ENCODE results near the gene PCED1A.

PCED1A gene, protein sequence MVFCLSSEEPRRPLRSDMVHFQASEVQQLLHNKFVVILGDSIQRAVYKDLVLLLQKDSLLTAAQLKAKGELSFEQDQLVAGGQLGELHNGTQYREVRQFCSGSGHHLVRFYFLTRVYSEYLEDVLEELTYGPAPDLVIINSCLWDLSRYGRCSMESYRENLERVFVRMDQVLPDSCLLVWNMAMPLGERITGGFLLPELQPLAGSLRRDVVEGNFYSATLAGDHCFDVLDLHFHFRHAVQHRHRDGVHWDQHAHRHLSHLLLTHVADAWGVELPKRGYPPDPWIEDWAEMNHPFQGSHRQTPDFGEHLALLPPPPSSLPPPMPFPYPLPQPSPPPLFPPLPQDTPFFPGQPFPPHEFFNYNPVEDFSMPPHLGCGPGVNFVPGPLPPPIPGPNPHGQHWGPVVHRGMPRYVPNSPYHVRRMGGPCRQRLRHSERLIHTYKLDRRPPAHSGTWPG
- 46.3 to 73.9 (median 61.3) reads per million in 4 experiments for total RNA-seq

- peak; percentile 71 for DNase-seq
Observed at GRCh38 chr20:2840138-2840966, at the start of gene PCED1A, which contains the start of gene VPS16. Gene PCED1A, minus strand, starts transcription at chr20:2840655. Its CDS starts 743 bp downstream, at chr20:2839912. Gene VPS16, plus strand, starts transcription at chr20:2840745. Its CDS starts 30 bp downstream, at chr20:2840775.

- DNase-seq: no peak
Observed at GRCh38 chr20:2889797-2890196, 49.3 kb upstream of the PCED1A start.

GRCh38 chr20:2889209-2889608 lies 48.8 kb upstream of the PCED1A start:
- no peak for DNase-seq

DNA sequence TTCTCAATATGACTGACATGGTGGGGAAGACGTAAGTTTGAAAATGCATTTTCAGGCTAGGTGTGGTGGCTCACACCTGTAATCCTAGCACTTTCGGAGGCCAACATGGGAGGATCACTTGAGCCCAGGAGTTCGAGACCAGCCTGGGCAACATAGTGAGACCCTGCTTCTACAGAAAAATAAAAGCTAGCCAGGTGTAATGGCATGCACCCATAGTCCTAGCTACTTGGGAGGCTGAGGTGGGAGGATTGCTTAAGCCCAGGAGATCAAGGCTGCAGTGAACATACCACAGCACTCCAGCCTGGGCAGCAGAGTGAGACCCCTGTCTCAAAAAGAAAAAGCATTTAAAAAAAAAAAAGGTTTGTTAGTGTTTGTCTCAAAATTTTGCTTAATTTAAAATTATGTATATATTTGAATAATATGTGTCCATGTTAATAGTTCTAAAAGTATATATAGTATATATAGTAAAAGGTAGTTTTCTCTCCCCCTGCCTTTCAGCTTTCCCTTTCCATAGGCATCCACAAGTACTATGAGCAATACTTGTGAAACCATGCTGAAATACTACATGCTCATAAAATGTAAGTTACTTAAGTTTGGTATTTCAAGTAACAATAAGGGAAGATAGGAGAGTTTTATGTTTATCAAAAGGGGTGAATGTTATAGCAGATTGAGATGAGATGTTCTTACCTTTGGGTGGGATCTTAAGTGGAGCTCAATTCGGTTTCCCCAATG lies 47.9 kb upstream of the PCED1A start:
- DNase-seq: no peak

DNA sequence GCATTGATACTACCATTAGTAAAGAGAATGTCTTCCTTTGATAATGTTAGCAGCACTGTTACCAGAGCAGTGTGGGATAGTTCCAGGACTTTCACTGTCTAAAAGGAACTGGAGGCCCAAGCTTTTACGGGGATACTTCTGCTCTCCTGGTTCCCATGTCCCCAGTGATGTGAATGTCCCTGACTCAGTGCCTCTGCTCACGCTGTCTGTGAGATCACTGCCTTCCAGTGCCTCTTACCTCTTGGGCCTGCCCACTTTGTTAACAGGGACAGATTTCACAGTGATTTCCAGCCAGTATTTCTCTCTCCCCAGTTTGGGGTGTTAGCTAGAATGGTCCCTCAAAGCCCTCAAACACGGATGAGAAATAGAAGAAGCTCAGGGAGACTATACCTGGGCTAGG lies 47.3 kb upstream of the PCED1A start:
- DNase-seq: no peak

- DNase-seq: no peak
Observed at GRCh38 chr20:2883726-2884637, 43.5 kb upstream of the PCED1A start.

- no peak for DNase-seq
Observed at GRCh38 chr20:2880650-2881049, 40.2 kb upstream of the PCED1A start.

GRCh38 chr20:2879146-2879545 lies 38.7 kb upstream of the PCED1A start:
- no peak for DNase-seq

DNA sequence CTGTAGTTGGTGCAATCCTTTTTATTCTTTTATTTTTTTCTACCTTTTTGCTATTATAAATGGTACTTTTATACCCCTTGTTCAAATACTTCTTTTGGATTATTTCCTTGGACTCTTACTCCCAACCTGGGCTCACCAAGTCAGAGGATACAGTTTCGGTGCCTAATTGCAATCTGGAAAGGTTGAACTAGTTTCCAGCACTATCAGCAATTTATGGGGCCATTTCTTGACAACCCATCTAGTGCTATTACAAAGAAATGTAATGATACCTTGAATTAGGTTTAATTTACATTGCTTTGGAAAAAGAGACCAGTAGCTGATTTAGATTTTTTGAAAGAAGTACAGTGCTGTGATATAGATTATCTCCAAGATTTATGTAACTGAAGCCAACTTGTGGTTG lies 38.1 kb upstream of the PCED1A start:
- DNase-seq: no peak

DNA sequence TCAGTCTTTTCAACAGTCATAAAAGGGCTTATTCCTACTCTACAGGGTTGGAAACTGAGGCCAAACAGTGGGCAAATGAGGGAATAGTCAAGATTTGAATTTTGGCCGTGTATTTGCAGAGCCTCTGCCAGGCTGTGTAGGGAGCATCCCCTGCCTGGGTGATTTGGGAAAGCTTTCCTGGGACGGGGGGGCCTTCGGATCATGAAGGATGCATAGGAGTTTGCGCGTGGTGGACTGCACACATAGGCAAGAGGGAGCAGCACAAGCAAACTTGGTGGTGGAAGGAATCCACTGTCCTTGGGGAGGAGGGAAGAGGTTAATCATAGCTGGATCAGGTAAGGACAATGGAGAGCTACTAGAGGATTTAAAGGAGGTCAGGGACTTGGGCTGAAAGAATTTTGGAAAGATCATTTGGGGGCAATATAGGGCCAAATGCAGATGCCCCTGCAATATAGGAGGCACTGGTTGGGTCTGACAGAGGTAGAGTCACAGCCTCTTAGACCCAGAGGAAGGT lies 35.3 kb upstream of the PCED1A start:
- no peak for DNase-seq

GRCh38 chr20:2874456-2874855 lies 34.0 kb upstream of the PCED1A start:
- no peak for DNase-seq

- DNase-seq: peak; percentile 61
Observed at GRCh38 chr20:2873747-2874041, 33.2 kb upstream of the PCED1A start.

DNA sequence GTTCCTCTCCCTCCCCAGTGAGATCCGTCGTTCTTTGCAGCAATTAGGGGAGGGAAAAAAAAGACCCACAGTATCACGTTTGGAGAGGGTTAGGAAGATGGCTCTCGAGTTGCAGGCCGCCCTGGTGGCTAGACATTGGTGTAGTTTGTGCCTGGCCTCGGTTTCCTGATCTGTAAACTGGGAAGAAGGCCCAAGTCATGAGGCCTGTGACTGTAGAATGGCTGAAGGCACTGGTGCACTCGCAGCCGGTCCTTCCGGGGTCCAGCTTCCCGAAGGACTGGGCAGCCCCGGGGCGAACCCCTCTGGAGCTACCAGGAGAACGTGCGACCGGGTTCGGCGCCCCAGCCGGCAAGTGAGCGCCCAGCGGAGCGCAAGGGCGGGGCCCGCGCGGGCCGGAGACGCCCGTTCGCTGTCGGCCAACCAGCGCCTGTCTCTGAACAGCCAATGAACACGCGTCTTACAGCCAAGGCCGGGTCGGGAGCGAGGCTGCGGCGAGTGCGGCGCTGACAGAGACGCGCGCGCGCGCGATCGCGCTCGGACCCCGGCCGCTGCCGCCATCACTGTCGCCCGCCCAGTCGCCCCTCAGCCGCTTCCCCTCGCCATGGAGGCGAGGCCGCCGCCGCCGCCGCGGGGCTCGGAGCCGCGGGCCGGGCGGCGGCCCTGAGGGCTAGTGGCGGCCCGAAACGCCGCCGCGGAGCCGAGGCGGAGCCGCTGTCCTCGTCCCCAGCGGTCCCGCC lies 32.7 kb upstream of the PCED1A start, which contains the start of gene PTPRA:
PTPRA (plus strand) TSS at position 472 of the 737 bp plus-strand sequence. CDS start 90,797 bp downstream, outside the sequence.
- peak; percentile 81 for DNase-seq

DNA sequence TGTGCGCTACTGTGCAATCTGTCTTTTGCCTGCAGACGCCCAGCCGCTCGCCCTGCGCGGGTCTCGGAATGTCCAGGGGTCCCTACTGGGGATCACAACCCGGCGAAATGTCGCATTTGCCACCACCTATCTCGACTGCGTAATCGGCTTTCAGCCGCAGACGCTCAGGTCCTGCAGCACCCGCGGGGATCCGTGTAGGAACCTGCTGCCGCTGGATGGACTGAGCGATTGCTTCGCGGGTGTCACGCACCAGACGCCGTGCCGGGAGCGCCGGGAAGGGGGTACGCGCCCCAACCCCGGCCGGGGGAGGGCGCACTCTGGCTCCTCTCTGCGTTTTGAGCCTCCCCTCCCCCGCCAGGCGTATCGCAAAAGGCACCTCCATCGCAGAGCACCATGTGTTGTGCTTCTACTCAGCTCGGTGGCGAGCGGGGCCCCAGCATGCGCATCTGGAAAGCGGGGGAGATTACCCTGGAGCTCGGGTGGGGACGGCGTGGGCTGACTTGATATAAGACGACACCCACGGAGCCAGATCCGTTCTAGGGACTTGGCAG lies 32.1 kb upstream of the PCED1A start:
- peak; percentile 61 for DNase-seq

- DNase-seq: no peak
Observed at GRCh38 chr20:2871661-2872458, 31.4 kb upstream of the PCED1A start.

DNA sequence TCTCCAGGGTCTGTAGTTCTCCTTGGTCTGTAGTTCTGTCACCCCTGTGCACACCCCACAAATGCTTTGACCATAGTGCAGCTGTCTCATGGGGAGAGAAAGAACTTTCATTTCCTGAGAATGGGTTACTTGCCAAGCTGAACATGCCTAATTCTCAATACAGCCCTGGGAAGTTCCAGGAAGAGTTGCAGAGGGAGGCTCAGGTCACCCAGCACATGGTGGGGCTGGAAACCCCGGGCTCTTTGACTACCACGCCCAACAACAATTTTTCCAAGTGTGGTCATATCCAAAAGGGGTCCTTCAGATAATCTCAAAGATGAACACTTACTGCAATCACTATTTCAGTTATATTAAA lies 30.6 kb upstream of the PCED1A start:
- no peak for DNase-seq

- DNase-seq: no peak
Observed at GRCh38 chr20:2869381-2869780, 28.9 kb upstream of the PCED1A start.

DNA sequence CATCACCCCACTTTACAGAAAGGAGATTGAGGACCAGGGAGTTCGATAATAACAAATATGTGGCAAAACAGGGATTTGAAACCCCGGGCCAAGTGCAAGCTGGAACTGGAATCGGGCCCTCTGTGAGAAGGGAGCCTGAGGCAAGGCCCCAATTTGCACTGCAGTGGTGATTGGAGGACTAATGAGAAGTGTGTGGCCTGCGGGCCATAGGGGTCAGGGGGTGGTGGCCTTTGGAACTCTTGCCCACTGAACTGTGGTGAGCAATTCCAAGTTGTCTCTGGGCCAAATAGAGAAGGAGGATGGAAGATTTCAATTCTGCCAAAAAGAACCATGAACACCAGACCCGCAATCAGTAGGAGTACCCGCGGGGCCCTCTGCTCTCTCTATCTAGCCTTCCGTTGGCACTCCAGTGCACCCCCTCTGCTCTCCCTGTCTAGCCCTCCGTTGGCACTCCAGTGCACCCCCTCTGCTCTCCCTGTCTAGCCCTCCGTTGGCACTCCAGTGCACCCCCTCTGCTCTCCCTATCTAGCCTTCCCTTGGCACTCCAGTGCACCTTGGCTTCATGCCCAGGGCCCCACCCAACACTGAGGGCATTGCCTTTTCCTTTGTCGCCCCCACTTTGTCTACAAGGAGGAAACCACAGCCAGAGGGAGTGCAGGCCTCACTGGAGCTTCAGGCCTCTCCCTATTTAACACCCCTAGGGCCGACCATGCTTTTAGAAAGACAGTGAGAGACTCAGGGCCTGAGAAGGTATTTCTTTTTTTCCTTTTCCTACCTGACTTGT lies 26.8 kb upstream of the PCED1A start:
- no peak for DNase-seq

DNA sequence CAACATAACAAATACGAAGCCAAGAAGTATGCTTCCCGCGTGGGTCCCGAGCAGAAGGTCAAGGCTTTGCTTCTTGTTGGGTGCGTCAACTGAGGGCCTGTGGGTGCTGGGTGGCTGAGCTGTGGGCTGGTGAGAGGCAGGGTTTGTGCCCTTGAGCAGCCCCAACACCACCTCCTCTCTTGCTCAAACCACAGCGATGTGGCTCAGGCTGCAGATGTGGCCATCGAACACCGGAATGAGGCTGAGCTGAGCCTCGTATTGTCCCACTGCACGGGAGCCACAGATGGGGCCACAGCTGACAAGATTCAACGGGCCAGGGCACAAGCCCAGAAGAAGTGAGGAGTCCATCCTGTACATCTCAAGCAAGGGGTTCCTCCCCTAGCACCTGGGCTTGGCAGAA lies 25.8 kb upstream of the PCED1A start:
- DNase-seq: no peak

Data from effector CD8-positive, alpha-beta T cell (primary cell).